Right lobe of liver (tissue), 6 donors: ENCODE results near the gene HECTD3. TPM values are rescaled to one million over a fixed set of nuclear protein-coding genes. Genes with fewer than 3 reads are reported as not detected.

ENCODE experiments used
- ATAC-seq, 4 donors: fragments of 200-7000 bp; cut with Tn5 transposase; one replicate each; pipeline ENCODE4 v1.9.1; 2020; ENCODE audit warnings: mild to moderate bottlenecking in 4 of 4, moderate library complexity in 4 of 4
- DNase-seq, 3 donors: peaks; one replicate each; pipeline ENCODE4 v3.0.0-alpha.2; 2020
- H3K27ac ChIP-seq, 3 donors: fragments of 200-600 bp; one replicate each; pipeline ENCODE4 v1.8.0; 2022
- H3K27me3 ChIP-seq, 2 donors: fragments of 200-600 bp; one replicate each; pipeline ENCODE4 v1.8.0; 2022
- H3K36me3 ChIP-seq, 4 donors: fragments of 200-600 bp; sonication (generic) in 1 of 4; one replicate each; pipeline versions ENCODE4 v1.5.1 to v1.8.0; 2017 to 2022; ENCODE audit warnings: control low read depth in 1 of 4
- H3K4me1 ChIP-seq, 4 donors: fragments of 200-600 bp; sonication (generic) in 1 of 4; one replicate each; pipeline versions ENCODE4 v1.5.1 to v1.8.0; 2017 to 2022; ENCODE audit warnings: control low read depth in 1 of 4
- H3K4me3 ChIP-seq, 3 donors: fragments of 200-600 bp; one replicate each; pipeline ENCODE4 v1.8.0; 2022
- H3K9me3 ChIP-seq, 4 donors: fragments of 200-600 bp; sonication (generic) in 1 of 4; one replicate each; pipeline versions ENCODE4 v1.5.1 to v1.8.0; 2017 to 2022; ENCODE audit warnings: control low read depth in 1 of 4
- CTCF ChIP-seq, 4 donors: fragments of 200-600 bp in 3 of 4; fragments of 450-650 bp in 1 of 4; IDR thresholded peaks; one replicate each; pipeline versions ENCODE4 v1.5.1 to v1.8.0; 2016 to 2022; ENCODE audit warnings: antibody characterized with exemption in 4 of 4, mild to moderate bottlenecking in 2 of 4
- POLR2A ChIP-seq: fragments of 450-650 bp; IDR thresholded peaks from one replicate; pipeline ENCODE4 v1.6.1; 2017; ENCODE audit warnings: antibody characterized with exemption, mild to moderate bottlenecking
- WGBS: methylation state at CpG from one replicate; pipeline ENCODE4 v1.1.6; 2018; ENCODE audit warnings: low coverage, low lambda C conversion rate; ENCODE audit not compliant: insufficient coverage; ENCODE audit errors: missing lambda C conversion rate; 5-methylcytosine and 5-hydroxymethylcytosine counted together
- intact Hi-C, 2 donors: fragments of 100-400 bp; cut with DNase I; formaldehyde crosslinking; loops; one replicate each; pipeline versions ENCODE4 v1.11.2 to v1.14.1; 2022
- total RNA-seq, 6 experiments: library from RNA; depleted of rRNA in 2 of 6; stranded (reverse); fragments of >200 nt in 2 of 6; fragmentation: NEBNext Ultra II Directional in 3 of 6; extraction: Animal tissue kit (Norgen Biotek cat#: 25700) in 3 of 6; gene quantifications; one replicate each; pipeline versions ENCODE4 v1.1.0 to v1.2.4, GENCODE V29; 2016 to 2023
- donor health status: DM: no; HTN: yes; CAD: no.
- donor health status: DM: no; HTN: no; CAD: no.
- donor health status: DM: no; HTN: no; CAD: no.
- donor health status: DM: no; HTN: yes; CAD: no.
- donor health status: DM: no; HTN: yes; CAD: no.

The HECTD3 gene
- total RNA-seq, 6 experiments from 2014 or later = 26.8 to 38.2 (median 29.1) TPM

DNA sequence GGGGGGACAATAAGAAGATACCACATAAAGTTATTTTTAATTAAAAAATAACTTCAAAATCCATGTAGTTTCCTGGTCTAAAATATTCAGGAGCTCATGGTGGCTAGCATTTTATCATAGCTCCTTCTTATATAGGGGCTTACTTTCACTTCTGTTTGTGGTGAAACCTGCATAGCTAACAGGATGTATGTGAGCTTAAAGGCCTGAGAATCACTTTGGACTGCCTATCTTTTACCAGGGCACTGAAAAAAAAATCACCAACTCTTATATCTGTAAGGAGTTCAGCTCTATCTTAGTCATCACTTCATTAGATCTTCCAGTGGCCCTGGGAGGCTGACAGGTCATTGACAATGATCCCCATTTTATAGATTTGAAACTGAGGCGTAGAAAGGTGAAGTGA is 22.2 kb upstream of the HECTD3 start:
- Histone ChIP-seq H3K4me3 (no peak overlapping the region), H3K9me3 (no peaks in the 10 kb centered on the region), H3K27me3 (no peaks in the 10 kb centered on the region), H3K27ac (no peak overlapping the region), H3K36me3 (no peaks in the 10 kb centered on the region), H3K4me1 (no peaks in the 10 kb centered on the region)
- DNase-seq = no peak
- intact Hi-C loops = no loop called here
- no peak for TF ChIP-seq CTCF (IDR thresholded peaks at IDR 0.05)
- no peak for TF ChIP-seq POLR2A
- ATAC-seq = no peak
- WGBS = 83% methylated on average over 1 of the region's 1 CpG

DNA sequence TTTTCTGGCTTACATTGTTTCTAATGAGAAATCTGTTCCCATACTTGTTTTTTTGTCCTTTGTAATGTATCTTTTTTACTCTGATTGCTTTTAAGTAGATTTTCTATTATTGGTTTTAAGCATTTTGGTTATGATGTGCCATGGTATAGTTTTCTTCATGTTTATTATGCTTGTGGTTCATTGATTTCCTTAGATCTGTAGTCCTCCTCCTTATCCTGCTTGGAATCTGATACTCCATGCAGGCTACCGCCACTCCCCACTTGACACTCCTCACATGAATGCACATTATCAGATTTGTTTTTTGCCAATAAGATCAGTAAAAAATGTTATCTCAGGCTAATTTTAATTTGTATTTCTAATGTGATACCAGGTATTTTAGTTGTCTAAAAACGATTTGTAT is 21.7 kb upstream of the HECTD3 start:
- intact Hi-C loops = no loop called here
- Histone ChIP-seq H3K9me3 (no peaks in the 10 kb centered on the region), H3K4me1 (no peaks in the 10 kb centered on the region), H3K4me3 (no peak overlapping the region), H3K27ac (no peak overlapping the region), H3K27me3 (no peaks in the 10 kb centered on the region), H3K36me3 (no peaks in the 10 kb centered on the region)
- DNase-seq (no peak), ATAC-seq (no peak)
- 74% methylated on average over 2 of the region's 2 CpGs for WGBS
- no peak for TF ChIP-seq CTCF (IDR thresholded peaks at IDR 0.05)
- TF ChIP-seq POLR2A = no peak

GRCh38 chr1:45026446-45026845 is 15.3 kb upstream of the HECTD3 start:
- Histone ChIP-seq H3K4me3 (no peak overlapping the region), H3K9me3 (no peaks in the 10 kb centered on the region), H3K27ac (no peak overlapping the region), H3K27me3 (no peaks in the 10 kb centered on the region), H3K36me3 (no peaks in the 10 kb centered on the region), H3K4me1 (no peaks in the 10 kb centered on the region)
- no peak for TF ChIP-seq CTCF (IDR thresholded peaks at IDR 0.05)
- TF ChIP-seq POLR2A = no peak
- DNase-seq (no peak), ATAC-seq (no peak)
- intact Hi-C loops = no loop called here
- WGBS = 89% methylated on average over 1 of the region's 1 CpG

GRCh38 chr1:45023663-45024062 is 12.5 kb upstream of the HECTD3 start:
- TF ChIP-seq POLR2A (no peak), CTCF (IDR thresholded peaks at IDR 0.05) (no peak)
- H3K36me3 ChIP-seq = no peaks in the 10 kb centered on the region
- 100% methylated on average over 1 of the region's 1 CpG for WGBS
- intact Hi-C loops = no loop called here
- no peak for ATAC-seq
- peaks cover 0 to under 1% (median 0%) of the 10 kb centered on the region in 4 donors for H3K4me1 ChIP-seq
- no peaks in the 10 kb centered on the region for H3K9me3 ChIP-seq
- H3K4me3 ChIP-seq = no peak overlapping the region
- no peaks in the 10 kb centered on the region for H3K27me3 ChIP-seq
- no peak for DNase-seq
- H3K27ac ChIP-seq = no peak overlapping the region
